SU-DHL-6 (cell line): ENCODE data around the gene ITGA8.

Experiments used
- H2AFZ ChIP-seq: fragments of 200-600 bp; sonication (generic); 2 replicates; pipeline ENCODE4 v1.6.1; 2014; ENCODE audit warnings: low read depth, mild to moderate bottlenecking, moderate library complexity, mixed read lengths, antibody characterized with exemption, low read length; ENCODE audit not compliant: severe bottlenecking
- H3F3A ChIP-seq: fragments of 200-600 bp; shearing (Covaris generic); 2 replicates; pipeline ENCODE4 v1.6.0; 2016; ENCODE audit warnings: antibody characterized with exemption, mild to moderate bottlenecking; ENCODE audit not compliant: insufficient read depth
- H3K27ac ChIP-seq: fragments of 200-600 bp; sonication (generic); 2 replicates; pipeline ENCODE4 v1.5.1; 2016; ENCODE audit warnings: low read depth, mild to moderate bottlenecking, low read length, moderate library complexity, mixed read lengths
- H3K27me3 ChIP-seq: fragments of 200-600 bp; sonication (generic), shearing (Covaris generic); 2 replicates; pipeline ENCODE4 v1.6.0; 2014; ENCODE audit warnings: mild to moderate bottlenecking, low read length
- H3K36me3 ChIP-seq: fragments of 200-600 bp; sonication (generic); 2 replicates; pipeline ENCODE4 v1.6.1; 2014; ENCODE audit warnings: mild to moderate bottlenecking, low read length, mixed read lengths
- H3K4me2 ChIP-seq: fragments of 300-600, 200-600 bp; shearing (Covaris generic), sonication (generic); 2 replicates; pipeline ENCODE4 v1.6.0; 2014; ENCODE audit warnings: low read length, low read depth, mild to moderate bottlenecking; ENCODE audit not compliant: poor library complexity, severe bottlenecking
- H3K4me3 ChIP-seq: fragments of 200-600 bp; sonication (generic); 2 replicates; pipeline ENCODE4 v1.5.1; 2014; ENCODE audit warnings: antibody characterized with exemption, low read length, mild to moderate bottlenecking, mixed read lengths; ENCODE audit not compliant: insufficient read depth, poor library complexity, severe bottlenecking
- H3K79me2 ChIP-seq: fragments of 200-600 bp; sonication (generic); 2 replicates; pipeline ENCODE4 v1.6.1; 2014; ENCODE audit warnings: mild to moderate bottlenecking, low read length, moderate library complexity; ENCODE audit not compliant: insufficient read depth
- H3K9ac ChIP-seq: fragments of 200-600 bp; sonication (generic); 2 replicates; pipeline ENCODE4 v1.7.0; 2014; ENCODE audit warnings: mild to moderate bottlenecking, low read length
- H3K9me2 ChIP-seq: fragments of 200-600 bp; sonication (generic); replicated peaks from 2 replicates; pipeline ENCODE4 v1.6.1; 2014; ENCODE audit warnings: low read length; ENCODE audit not compliant: insufficient read depth
- H3K9me3 ChIP-seq: fragments of 200-600 bp; sonication (generic); 2 replicates; pipeline ENCODE4 v1.6.1; 2014; ENCODE audit warnings: low read length, mixed read lengths; ENCODE audit not compliant: insufficient read depth
- H4K20me1 ChIP-seq: fragments of 200-600 bp; sonication (generic); 2 replicates; pipeline ENCODE4 v1.6.1; 2014; ENCODE audit warnings: low read depth, mild to moderate bottlenecking, antibody characterized with exemption, low read length, moderate library complexity, mixed read lengths
- CTCF ChIP-seq: fragments of 200-600 bp; sonication (generic); IDR thresholded peaks from one replicate; pipeline ENCODE4 v1.5.1; 2017; ENCODE audit warnings: antibody characterized with exemption, mild to moderate bottlenecking, low read length, moderate library complexity; ENCODE audit not compliant: insufficient read depth, poor library complexity, severe bottlenecking
- EZH2phosphoT487 ChIP-seq: fragments of 200-600 bp; sonication (generic), shearing (Covaris generic); conservative IDR thresholded peaks from 2 replicates; pipeline ENCODE4 v1.6.1; 2018; ENCODE audit warnings: mild to moderate bottlenecking, antibody characterized with exemption, low read length, moderate library complexity, mixed read lengths

ITGA8 gene

GRCh38 chr10:15591431-15591830 is 128.3 kb downstream of the ITGA8 start:
- no peaks in the 10 kb centered on the region for H3K27me3 ChIP-seq
- no peaks in the 10 kb centered on the region for H3K9me2 ChIP-seq
- no peaks in the 10 kb centered on the region for H3K79me2 ChIP-seq
- H3K4me3 ChIP-seq = no peak overlapping the region
- no peak overlapping the region for H3K9ac ChIP-seq
- no peaks in the 10 kb centered on the region for H3K36me3 ChIP-seq
- TF ChIP-seq CTCF = no peak
- TF ChIP-seq EZH2phosphoT487 = no peak
- H3F3A ChIP-seq = no peaks in the 10 kb centered on the region
- H3K27ac ChIP-seq = no peak overlapping the region
- no peaks in the 10 kb centered on the region for H3K9me3 ChIP-seq
- no peaks in the 10 kb centered on the region for H4K20me1 ChIP-seq
- H2AFZ ChIP-seq = no peak overlapping the region
- H3K4me2 ChIP-seq = no peak overlapping the region

GRCh38 chr10:15588635-15589508 is 130.8 kb downstream of the ITGA8 start:
- Histone ChIP-seq H3K4me3 (no peak overlapping the region), H2AFZ (no peak overlapping the region)

GRCh38 chr10:15588151-15588550 is 131.6 kb downstream of the ITGA8 start:
- Histone ChIP-seq H3K9me2 (no peaks in the 10 kb centered on the region), H3K36me3 (no peaks in the 10 kb centered on the region), H3K4me2 (no peak overlapping the region), H3K79me2 (no peaks in the 10 kb centered on the region), H3K9ac (no peak overlapping the region), H3K9me3 (no peaks in the 10 kb centered on the region), H3K4me3 (no peak overlapping the region), H3F3A (no peaks in the 10 kb centered on the region), H3K27me3 (no peaks in the 10 kb centered on the region), H3K27ac (no peak overlapping the region), H2AFZ (no peak overlapping the region), H4K20me1 (no peaks in the 10 kb centered on the region)
- TF ChIP-seq CTCF = no peak
- TF ChIP-seq EZH2phosphoT487 = no peak

More at GRCh38 chr10:15588635-15589508, 130.8 kb downstream of the ITGA8 start:
- Histone ChIP-seq H3F3A (no peaks in the 10 kb centered on the region), H3K9me2 (no peaks in the 10 kb centered on the region), H3K9ac (no peak overlapping the region), H3K9me3 (no peaks in the 10 kb centered on the region), H3K27me3 (no peaks in the 10 kb centered on the region), H3K27ac (no peak overlapping the region), H4K20me1 (no peaks in the 10 kb centered on the region), H3K79me2 (no peaks in the 10 kb centered on the region), H3K36me3 (no peaks in the 10 kb centered on the region), H3K4me2 (no peak overlapping the region)
- no peak for TF ChIP-seq CTCF
- no peak for TF ChIP-seq EZH2phosphoT487
